Activated gamma-delta T cell treated with Interleukin-2 at 50 U/mL for 16 hours (primary cell): Measurements from ENCODE around the gene WNT7B.

ENCODE experiments used
- DNase-seq: peaks from one replicate; pipeline ENCODE4 v3.0.0-alpha.2; 2020

The WNT7B gene

DNA sequence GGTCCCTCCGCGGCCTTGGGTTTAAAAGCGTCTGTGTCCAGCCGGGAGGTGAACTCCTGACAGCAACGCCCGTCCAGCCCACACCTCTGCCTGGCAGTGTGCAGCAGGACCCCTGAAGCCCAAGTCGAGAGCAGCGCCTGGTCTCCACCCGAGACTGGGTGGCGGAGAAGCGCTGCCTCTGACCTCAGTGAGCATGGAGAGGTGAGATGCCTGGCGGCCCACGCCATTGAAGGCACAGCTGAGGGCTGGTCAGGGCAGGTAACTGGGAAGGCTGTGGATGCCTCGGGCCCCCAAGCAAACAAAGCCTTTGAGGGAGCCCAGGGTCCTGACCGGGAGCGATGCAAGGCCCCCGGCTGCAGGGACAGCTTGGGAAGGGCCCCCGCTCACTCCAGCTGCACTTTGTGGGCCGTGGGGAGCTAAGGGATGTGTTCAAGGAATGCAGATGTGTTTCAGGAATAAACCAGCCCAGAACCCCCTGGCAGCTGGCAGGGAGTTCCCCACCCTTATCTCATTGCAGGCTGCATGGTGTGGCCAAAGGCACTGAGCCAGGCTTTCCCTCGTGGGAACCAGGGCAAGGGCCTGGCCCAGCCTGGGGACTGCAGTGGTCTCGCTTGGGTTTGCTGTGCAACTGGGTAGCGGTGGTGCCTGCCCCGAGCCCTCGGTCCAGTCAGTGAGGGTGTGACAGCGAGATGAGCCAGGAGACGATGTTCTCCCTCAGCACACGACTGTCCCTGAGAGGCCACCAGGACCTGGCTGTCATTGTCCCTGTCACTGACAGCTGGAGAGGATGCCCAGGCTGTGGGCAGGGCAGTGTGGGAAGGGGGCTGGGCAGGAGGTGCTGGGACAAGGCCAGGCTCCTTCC is 92.5 kb downstream of the WNT7B start:
- DNase-seq = no peak

DNA sequence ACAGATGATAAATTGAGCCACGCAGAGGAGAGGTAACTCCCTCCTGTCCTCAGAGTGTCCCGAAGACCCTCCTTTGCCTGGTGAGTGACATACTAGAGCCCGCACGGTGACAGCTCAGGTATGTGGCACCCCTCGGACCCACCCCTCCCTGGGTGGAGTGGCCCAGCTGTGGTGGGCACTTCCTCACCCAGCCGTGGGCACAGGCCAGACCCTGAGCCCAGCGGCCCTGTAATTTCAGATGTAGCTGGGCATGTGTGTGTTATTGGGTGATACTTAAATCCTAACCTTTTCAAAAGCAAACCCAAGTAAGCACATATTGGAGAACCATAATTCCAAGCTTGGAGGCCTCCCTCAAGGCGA is 93.2 kb downstream of the WNT7B start:
- DNase-seq = no peak

- no peak for DNase-seq
Measured at GRCh38 chr22:45882881-45883810, 93.8 kb downstream of the WNT7B start.

- no peak for DNase-seq
Measured at GRCh38 chr22:45881524-45881875, 95.5 kb downstream of the WNT7B start.

- no peak for DNase-seq
Measured at GRCh38 chr22:45880716-45881523, 96.0 kb downstream of the WNT7B start.

GRCh38 chr22:45880091-45880715 is 96.8 kb downstream of the WNT7B start:
- no peak for DNase-seq

DNA sequence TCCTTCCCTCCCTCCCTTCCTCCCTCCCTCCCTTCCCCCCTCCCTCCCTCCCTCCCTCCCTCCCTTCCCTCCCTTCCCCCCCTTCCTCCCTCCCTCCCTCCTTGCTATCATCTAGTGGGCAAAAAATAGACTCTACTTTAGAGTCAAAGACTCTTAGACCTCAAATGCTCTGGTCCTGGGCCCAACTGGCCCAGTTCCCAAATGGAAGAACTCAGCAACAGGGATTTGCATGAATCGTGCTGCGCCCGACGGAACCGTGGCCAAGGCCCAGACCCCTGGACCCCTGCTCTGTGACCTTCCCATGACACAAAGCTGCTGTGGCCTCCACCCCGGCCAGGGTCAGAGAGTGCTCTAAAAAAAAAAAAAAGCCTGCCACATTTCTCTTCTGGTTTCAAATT is 97.4 kb downstream of the WNT7B start:
- no peak for DNase-seq

DNA sequence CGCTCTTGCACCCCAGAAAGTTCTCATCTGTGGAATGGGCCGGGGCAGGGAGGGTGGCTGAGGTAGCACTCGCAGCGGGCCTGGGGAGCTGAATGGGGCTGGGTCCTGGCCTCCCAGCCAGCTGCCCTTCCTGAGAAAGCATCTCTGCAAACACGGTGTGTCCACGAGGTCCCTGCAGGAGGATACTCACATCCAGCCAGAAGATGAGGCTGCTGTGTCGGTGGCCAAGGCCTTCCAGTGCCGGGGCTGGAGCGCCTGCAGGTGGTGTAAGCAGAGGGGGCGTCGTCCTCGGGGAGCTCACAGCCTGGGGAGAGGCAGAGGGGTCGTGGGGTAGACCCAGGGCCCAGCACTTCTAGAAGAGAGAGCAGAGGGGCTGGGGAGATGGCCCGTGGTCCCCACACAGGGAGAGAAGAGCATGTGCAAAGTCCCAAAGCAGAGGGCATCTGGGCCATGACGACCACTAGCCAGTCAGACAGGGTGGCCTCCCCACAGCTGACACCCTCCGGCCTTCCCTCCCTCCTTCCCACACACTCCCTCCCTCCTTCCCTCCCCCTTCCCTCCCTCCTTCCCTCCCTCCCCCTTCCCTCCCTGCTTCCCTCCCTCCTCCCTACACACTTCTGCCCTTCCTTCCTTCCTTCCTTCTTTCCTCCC is 97.9 kb downstream of the WNT7B start:
- DNase-seq = no peak

- DNase-seq = no peak
Measured at GRCh38 chr22:45878051-45878781, 98.7 kb downstream of the WNT7B start.

DNA sequence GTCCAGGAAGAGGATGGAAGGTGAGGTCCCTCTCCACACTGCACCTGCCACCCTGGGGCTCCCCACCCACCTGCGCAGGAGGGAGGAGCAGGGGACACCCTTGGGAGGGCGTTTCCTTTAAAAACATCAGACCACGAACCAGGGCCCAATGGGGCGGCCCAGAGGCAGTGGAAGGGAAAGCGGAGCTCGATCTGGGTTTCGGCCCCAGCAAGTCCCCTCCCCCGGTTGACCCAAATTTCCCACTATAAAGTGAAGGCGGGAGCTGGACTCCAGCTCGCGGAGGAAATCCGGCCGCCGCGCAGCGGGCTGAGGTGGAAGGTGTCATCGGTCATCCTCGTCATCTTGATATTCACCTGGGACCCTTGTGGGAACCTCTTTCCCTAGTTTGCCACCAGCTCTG is 99.3 kb downstream of the WNT7B start:
- no peak for DNase-seq

GRCh38 chr22:45877036-45877380 is 100.0 kb downstream of the WNT7B start:
- no peak for DNase-seq

DNA sequence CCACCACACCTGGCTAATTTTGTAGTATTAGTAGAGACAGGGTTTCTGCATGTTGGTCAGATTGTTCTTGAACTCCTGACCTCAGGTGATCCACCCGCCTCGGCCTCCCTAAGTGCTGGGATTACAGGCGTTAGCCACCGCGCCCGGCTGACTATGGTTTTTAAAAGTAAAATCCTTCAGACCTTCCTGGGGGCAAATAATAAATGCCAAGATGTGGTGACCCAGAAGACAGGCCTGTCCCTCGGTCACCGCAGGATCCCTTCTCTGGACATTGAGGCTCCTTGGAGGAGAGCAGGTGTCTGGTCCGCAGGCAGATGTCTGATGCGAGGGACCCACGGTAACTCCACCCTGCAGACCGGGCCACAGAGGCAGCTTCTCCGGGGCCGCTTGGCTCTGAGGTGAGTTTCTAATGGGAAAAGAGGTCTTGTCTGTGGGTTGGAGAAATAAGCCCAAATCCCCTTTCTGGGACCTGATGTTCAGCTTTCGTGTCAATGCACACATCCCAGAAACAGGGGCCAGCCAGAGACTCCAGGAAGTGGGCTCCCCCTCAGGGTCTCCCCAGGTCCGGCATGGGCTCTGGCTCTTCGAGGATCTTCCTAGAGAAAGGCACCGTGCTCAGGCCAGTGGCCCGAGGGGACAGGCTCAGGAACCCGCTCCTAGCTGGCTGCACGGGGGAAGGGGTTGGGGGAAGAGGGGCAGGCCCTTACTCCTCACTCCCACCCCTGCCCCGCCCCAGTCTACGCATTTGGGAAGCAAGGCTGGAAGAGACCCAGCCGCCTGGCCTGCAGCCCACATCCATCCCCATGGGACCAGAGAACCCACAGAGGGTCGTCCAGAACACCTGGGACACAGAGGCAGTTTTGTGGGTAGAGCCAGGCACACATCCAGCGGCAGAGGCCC is 100.6 kb downstream of the WNT7B start:
- DNase-seq = no peak

GRCh38 chr22:45872659-45873263 is 104.2 kb downstream of the WNT7B start:
- DNase-seq = no peak

- no peak for DNase-seq
Measured at GRCh38 chr22:45871721-45872120, 105.2 kb downstream of the WNT7B start.
